SIG-M5 (cell line): ENCODE measurements around the gene CHN1.

Experiments used
- DNase-seq: peaks from one replicate; lab custom pipeline; 2025; lab: John Stamatoyannopoulos, UW

CHN1 gene

DNA sequence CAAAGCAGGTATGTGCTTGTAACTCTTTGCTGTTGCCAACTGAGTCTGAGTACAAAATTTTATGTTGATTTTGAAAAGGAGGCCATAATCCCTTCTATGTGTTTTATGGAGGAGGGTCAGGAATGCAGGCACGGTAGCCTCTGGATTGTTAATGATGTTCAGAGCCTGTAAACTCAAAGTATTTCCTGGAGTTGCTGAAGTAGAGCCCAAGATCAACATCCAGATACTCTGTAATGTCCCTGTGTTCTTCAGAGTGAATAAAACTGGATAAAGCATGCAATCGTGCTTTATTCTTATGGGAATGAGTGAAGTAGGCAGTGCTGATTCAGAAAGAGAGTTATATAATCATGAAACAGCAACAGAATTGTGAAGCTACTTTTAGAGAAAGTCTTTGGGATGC, 179.1 kb downstream of the CHN1 start:
- no peak for DNase-seq

DNA sequence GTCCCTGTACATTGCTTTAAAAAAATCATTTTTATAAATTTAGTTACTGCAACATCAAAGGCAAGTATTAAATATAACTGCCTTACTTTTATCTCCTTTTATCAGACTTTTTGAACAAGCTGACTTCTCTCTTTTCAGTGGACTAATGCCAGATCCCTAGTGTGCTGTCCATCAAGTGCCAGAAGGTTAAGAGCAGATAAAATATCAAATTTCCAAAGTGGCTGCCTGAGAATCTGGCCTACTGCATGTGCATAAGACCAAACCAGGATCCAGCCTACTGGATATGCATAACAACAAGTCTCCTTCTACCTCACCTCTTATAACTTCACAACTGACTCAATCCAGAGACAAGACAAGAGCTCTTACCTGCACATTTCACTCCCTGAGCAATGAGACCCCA, 181.1 kb downstream of the CHN1 start:
- no peak for DNase-seq

DNA sequence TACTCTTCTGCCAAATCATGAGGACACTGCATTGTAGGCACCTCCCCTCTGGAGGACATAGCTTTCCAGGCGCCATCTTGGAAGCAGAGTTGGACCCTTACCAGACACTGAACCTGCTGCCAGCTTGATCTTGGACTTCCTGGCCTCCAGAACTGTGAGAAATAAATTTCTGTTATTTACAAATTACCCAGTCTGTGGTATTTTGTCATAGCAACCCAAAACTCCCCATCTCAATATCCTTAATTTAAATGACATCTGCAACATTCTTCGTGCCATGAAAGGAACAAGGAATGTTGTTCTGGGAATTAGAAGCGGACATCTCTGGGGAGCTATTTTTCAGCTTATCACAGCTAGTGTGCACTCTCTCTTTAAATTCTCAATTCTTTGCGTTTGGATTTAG, 183.6 kb downstream of the CHN1 start:
- no peak for DNase-seq

DNA sequence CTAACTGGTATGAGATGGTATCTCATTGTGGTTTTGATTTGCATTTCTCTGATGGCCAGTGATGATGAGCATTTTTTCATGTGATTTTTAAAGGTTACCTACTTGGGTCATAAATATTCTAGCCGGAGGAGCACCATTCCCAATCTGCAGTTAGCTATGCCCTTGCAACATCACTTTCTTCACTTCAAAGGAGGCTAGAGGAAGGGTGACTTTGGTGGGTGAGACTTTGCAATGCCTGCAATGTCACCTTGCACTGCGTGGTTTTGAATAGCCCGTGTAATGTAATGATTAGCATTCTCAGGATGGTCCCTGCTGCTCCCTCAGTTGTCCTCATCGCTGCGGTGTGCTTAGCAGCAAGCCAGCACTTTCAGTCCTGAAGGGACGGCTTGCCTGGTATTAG, 184.8 kb downstream of the CHN1 start:
- DNase-seq = no peak

DNA sequence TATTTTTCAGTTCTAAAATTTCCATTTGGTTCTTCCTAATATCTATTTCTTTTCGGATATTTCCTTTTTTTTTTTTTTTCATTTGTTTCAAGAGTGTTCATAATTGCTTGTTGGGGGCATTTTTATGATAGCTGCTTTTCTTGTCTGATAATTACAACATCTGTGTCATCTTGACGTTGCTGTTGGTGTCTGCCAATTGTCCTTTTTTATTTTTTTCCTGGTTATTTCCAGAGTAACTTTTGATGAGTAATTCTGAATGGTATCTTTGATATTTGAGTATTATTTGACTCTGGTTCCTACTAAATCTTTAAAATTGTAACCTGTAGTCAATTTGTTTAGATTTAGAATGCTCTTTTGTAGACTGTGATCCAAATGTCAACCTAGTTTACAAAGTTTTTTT, 189.7 kb downstream of the CHN1 start:
- no peak for DNase-seq

DNA sequence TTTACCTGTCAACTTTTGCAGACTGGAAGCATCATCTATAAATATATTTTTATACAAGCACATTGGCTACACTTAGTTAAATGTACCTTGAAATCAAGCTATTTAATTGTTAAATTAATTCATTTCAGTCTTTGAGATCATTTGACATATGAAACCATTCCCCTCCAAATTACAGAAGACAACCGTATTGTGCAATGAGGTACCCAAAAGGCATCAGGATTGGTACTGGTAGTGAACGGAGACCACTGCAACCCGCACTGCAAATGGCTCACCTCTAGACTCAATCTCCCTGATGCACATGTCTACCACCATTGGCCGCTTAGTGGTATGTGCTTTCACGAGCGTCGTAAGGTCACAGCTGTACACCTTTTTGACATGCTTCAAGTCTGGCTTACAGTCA, 193.1 kb downstream of the CHN1 start:
- no peak for DNase-seq

DNA sequence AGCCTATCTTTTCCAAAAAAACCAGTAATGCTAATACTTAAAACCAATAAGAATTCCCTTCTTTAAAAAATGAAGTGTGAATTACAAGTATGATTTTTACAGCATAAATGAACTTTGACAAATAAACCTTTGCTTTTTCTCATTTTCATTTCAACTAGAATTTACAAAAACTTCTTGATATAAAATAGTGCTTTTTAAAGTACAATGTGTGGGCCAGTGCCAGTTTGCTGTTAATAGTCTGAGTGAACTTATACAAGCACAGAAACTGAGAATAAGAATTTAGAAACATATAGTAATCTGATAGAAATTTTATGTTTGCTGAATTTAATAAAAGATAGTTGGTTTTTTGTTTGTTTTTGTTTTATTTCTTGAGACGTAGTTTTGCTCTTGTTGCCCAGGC, 197.2 kb downstream of the CHN1 start:
- DNase-seq = no peak

DNA sequence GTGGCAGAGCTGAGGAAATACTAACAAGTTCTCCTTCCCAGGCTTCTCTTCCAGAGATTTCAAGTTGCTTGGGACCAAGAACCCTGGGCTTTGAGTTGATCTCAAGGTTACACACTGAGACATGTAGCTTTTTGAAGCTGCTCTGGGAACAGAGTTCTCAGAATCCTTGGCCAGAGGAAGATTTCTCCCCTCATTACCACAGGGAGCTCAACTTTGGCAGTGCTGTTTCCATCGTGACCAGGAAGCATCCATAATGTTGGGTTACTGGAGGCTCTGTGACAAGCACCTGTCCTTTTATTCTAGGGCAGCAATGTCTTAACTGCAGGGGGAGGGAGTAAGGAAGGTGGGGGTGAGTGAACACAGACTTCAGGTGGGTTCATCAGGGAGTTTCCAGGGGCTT, 199.4 kb downstream of the CHN1 start:
- DNase-seq = no peak

DNA sequence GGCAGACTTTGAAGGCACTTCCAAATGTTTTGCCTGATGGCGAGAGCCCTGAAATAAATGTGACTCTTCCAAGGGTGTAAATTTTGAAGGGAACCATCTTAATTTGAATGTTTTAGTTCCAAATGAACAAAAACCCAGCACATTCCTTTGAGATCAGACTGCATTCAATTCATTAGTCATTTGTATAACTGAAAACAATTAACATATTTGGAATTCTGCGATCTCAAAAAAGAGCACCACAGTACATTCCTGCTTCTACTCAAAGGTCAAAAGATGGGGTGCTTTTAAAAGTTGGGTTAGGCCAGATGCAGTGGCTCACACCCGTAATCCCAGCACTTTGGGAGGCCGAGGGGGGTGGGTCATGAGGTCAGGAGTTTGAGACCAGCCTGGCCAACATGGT, 202.7 kb downstream of the CHN1 start:
- DNase-seq = no peak

DNA sequence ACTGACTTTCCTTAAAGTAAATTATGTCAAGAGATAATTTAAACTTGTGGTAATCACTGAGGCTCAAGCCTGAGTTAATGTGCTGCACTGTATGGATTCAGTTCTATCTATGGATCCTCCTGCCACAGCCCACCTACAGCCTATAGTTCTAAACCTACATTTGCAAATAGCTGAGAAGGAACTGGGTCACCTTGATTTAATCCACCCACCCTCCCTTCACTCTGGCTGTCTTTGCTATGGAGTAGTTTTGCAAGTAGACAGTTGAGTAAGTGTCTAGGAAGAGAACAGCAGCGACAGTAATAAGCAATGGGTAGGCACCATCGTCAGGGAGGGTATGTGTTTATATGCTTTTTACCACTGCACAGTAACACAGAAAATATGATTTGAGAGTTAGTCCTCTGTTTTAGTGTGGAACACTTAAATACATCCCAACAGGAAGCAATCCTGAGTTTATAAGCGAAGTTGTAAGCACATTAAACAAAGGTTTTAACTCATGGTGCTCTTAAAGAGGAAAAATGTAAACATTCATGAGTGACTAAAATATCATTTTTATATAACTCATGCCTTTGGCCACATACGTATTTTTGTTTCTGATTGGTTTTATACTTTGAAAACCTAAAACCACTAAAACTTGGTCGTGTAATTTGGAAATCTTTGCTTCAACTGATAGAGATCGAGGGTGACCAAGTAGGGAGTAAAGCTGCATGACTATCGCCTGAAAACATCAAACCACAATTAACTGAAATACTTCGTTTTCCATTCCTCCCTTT, 204.6 kb downstream of the CHN1 start:
- no peak for DNase-seq

DNA sequence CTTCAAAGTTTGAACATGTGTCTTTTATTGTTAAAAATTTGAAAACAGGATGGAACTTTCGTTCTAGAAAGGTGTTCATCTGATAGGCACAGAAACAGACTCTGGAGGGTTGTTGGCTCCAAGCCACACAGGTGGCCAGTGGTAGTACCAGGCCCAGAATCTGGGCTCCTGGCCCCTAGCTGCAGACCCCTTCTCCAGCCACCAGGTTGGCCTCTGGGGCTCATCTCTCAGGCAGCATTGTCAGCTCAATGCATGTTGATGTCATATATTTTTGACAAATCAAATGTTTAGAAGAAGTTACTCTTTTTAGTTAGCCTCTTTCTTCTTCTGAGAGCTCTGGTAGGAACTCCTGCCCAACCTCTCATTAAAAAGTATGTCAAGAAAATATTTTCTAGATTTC, 206.4 kb downstream of the CHN1 start:
- DNase-seq = no peak

DNA sequence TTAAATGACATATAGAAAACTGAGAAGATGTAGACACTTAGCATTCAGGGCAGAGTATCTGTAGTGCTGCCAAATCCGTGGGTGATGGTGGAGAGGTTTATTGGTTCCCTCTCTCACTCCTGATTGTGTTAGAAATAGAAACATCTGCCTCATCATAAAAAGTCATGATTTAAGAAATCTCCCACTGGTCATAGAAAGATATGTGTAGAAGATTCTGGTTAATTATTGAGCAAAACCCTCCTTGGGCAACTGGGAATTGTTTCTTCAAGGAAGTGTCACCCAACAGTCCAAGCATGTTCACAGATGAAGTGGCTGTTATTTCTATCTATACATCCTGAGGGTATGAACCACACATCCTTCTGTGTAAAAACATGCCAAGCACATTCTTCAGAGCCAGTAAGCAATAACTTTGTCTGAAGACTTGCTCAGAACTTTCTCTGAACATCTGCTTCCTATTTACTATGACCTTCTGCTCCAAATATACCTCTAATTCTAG, 207.4 kb downstream of the CHN1 start:
- DNase-seq = no peak

DNA sequence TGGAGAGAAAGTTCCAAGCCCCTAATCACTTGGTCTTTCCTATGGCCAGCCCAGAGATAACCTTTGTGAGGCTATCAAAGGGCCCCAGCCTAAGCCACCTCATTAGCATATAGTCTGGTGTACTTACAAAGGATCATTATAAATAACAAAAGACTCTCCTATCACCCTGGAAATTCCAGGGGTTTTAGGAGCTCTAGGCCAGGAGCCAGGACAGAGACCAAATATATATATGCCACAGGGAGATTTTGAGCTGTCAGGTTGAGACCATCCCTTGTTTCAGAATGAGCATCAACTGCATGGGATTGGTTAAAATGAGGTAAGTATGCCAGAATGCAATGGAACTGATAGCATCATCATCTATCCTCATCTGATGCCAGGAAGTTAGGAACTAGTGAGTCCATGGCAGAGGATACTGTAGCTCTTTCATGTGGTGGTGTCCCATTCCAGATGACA, 208.8 kb downstream of the CHN1 start:
- no peak for DNase-seq

DNA sequence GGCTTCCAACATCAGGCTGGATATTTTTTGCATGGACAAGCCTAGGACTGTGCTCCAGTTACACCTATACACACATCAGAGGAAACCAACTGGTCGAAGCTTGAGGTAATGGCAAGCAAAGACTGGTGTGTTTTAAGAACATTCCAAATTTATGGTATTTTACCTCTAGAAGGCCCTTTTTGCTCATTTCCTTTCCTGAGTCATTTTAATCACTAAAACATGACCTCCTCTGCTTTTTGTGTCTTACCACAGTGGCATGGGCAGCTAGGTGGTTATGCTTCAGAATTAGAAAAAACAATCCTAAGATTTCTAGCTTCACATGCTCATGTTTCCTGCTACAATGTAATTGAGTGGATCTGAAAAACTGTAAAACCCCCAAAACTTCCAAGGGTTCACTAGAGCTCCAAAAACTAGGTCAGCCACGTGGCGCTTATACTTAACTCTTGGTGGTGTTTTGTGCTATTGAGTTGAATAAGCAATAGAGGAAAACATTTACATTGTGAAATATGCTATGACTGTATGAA, 210.3 kb downstream of the CHN1 start:
- DNase-seq = no peak

DNA sequence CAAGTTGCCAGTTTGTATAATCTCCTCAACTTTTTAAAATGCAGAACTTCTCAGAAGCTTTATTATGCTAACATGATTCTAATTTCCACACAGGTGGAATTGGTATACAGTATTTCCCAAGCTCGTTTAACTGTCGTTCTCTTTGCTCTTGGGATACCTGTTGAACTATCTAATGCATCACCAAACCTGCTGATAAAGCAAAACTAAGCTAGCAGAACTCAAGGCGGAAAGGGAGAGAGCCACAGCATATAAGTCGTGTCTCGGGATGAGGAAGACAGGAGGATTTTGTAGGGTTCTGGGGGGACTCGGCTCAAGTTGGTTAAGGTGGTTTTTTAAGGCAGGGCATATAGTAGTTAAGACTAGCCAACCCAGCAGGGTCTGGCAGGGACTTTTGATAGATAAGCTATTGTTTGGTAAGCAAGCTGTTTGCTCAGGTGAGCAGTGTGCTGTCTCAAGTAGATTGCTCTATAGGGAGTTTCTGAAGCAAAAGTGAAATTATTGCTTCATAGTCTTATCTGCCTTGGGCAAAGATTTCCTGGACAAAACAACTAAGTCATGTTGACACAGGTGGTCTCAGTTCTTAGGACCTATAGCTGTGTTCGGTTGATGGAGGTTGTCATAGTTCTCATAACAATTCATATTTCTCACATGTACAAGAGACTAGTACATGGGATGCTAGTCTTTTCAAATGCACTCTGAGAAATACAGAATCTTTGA, 212.7 kb downstream of the CHN1 start:
- no peak for DNase-seq

DNA sequence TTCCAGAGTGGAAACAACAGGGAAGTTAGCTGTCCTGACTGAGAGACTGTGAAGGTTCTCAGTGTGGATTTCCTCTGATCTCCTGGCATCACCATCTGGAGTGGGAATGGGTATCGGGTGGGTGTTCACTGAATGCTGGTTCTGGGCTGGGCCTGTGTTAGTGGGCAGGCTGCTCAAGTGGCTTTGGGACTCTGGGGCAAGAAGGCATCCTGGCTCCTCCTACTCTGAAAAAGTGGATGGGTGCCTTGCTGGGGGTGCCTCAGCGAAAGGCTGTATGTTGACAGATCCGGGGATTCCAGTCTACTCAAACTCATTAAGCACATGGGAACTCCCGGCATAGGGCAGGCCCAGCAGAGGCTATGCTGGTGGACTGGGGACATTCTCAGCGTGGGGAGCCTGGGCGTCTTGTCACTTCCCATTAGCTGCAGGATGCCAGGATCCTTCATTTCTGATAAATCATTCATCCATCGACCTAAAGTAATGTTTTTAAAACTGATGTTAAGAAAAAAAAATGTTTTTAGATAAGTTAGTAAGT, 213.4 kb downstream of the CHN1 start:
- DNase-seq = no peak

DNA sequence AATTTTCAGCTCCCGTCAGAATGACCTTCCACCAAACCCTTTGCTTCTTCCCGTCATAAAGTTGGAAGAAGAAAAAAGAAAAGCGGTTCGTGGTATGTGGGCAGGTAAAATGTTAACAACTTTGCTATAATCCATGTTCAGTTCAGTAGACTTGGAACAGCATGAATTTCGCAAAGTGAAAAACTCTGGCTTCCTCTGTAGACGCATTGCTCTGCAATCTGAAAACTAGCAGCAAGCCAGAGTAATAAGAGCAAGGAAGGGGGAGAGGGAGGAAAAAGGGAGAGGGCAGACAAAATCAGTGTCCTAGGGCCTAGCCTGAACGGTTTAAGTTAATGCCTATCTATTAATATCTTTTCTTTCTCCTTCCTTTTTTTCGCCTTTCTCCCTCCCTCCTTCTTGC, 214.2 kb downstream of the CHN1 start:
- no peak for DNase-seq

DNA sequence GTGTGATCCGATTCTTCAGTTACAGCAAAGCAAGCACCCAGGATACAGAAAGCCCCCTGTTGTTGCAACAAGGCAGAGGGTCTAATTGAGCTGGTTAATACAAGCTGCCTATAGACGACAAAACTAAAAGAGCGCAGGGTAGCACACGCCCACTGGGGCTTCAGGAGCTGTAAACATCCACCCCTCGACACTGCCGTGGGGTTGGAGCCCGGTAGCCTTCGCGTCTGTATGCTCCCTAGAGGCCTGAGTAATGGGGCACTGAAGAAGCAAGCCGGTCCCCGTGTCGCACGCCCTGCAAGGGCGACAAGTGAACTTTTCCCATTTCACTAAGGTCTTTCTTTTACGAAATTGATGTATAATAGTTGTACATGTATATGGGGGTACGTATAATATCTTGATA, 216.2 kb downstream of the CHN1 start:
- DNase-seq = no peak

DNA sequence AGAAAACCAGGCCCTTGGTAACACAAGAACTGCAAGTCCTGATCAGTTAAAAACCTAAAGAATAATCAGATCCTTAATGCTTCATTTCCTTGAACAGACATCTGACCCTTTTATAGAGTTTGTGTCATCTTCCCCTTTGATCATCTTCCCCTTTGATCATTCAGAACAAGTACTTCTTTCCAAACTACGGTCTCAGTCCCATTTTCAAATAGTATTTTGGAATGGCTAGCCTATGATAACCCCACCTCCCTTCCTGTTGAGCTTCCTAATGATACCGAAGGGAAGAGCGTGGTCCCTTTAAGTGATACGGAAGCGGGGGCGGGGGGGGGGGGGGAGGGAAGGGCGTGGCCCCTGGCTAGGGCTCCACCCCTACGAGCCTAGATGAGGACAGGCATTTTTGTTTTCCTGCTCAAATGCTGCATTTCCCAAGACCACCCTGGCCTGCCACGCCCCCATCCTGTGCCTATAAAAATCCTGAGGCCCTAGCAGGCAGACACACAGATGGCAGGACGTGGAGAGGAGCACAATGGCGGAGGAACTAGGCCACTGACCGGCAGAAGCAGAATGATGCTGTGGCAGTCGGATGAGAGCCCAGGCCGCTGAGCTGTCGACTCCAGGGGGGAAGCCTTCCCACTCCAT, 216.8 kb downstream of the CHN1 start:
- DNase-seq = no peak

DNA sequence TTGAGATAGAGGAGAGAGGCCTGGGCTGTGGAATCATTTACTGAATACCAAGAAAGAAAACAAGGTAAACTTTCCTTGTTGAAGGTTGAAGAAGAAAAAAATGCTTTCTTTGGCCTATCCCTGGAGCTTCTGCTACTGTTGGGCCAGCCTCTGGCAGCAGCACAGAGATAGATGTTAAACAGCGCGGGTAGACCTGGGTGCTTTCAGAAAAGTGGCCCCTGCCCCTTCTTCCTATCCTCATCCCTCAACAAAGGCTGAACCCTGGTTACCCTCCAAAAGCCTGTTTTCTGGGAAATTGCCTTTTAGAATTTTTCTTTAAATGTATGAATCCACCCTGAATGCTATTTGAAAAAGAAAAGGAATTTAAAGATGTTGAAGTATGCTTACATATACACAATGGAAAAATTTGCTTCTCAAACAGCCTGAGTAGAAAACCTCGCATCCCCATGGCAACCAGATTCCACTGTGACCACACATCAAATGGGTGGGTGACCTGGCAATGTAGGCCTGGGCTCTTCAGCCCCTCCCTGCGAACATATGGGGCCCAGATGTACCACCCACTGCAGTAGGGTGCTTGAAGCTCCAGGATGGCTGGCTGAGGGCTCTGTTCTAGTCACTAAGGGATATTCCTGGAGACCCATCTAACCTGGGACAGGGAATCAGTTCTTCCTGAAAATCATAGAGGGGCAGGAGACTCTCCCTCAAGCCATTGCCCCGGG, 217.5 kb downstream of the CHN1 start:
- DNase-seq = no peak

DNA sequence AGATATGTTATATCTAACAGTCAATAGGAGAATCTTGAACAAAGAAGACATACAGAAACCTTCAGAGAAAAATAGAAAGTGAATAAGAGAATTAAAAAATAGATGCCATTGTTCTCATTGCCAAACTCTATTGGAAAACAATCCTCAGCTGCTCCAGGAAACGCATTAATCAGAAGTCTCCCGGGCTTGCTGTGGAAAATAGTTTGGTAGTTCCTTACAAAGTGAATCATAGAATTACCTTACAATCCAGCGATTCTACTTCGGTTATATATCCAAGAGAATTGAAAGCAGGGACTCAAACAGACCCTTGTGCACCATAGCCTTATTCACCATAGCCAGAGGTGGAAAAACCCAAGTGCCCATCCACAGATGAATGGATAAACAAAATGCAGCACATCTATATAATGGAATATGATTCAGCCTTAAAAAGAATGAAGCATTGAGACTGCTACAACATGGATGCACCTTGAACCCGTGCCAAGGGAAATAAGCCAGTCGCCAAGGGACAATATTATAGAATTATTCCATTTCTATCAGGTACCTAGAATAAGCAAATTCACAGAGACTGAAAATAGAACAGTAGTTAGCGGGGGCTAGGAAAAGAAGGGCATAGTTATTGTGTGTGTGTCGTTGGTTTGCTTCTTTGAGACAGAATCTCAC, 219.0 kb downstream of the CHN1 start:
- DNase-seq = no peak
